ENCODE results near the gene NDUFB2. TPM values are rescaled to one million over a fixed set of nuclear protein-coding genes. Genes with fewer than 3 reads are reported as not detected.
A peak's percentile ranks its signal among the peaks of the same experiment; 100 is the strongest.

NDUFB2 gene
- total and polyA plus RNA-seq, 10 donors = 104 to 370 (median 142) TPM

DNA sequence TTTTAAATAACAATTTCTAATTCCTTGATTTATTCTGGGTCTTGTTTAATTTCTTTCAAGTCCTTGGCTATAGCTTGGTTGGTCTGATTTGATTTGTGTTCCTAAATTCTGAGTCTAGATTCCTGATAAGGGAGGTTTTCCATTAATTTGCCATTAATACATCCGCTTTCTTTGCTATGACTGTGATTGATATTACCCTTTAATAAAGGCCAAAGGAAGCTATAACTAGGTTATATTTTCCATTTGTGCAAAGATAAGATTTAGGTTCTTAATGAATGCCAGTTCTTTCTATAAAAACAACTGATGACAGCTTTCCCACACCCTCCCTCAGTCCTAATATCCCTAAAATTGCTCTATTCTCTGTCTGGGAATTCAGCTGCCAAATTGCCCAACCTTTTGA is 28.2 kb downstream of the NDUFB2 start:
- intact Hi-C loops (cut with DNase I; ENCODE audit: low total_unique reads) = loop anchor here (5.0 kb wide), 1 partner anchor 48 kb away; no protein-coding TSS in a partner anchor
- Histone ChIP-seq H3K36me3 (peaks cover 0 to 32% (median 7%) of the 10 kb centered on the region in 6 donors), H3K27ac (no peak overlapping the region), H3K4me3 (no peak overlapping the region), H3K4me1 (peaks cover 0 to 13% (median 2%) of the 10 kb centered on the region in 6 donors), H3K9me3 (no peaks in the 10 kb centered on the region), H3K27me3 (replicated peaks in 1 of 7) (no peaks in the 10 kb centered on the region)
- DNase-seq = no peak
- TF ChIP-seq, protein P1, sequence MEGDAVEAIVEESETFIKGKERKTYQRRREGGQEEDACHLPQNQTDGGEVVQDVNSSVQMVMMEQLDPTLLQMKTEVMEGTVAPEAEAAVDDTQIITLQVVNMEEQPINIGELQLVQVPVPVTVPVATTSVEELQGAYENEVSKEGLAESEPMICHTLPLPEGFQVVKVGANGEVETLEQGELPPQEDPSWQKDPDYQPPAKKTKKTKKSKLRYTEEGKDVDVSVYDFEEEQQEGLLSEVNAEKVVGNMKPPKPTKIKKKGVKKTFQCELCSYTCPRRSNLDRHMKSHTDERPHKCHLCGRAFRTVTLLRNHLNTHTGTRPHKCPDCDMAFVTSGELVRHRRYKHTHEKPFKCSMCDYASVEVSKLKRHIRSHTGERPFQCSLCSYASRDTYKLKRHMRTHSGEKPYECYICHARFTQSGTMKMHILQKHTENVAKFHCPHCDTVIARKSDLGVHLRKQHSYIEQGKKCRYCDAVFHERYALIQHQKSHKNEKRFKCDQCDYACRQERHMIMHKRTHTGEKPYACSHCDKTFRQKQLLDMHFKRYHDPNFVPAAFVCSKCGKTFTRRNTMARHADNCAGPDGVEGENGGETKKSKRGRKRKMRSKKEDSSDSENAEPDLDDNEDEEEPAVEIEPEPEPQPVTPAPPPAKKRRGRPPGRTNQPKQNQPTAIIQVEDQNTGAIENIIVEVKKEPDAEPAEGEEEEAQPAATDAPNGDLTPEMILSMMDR (IDR thresholded peaks at IDR 0.05 in 8 of 11, conservative IDR thresholded peaks at IDR 0.05 in 3 of 11) = no peak
- TF ChIP-seq POLR2AphosphoS5 (IDR thresholded peaks at IDR 0.05) = no peak
- no peak for TF ChIP-seq POLR2A (IDR thresholded peaks at IDR 0.05)
- WGBS, 5 donors = 94 to 100% (median 94%) methylated on average over 1 of the region's 1 CpG

GRCh38 chr7:140726281-140726680 is 29.8 kb downstream of the NDUFB2 start:
- Histone ChIP-seq H3K9me3 (no peaks in the 10 kb centered on the region), H3K36me3 (peaks cover 0 to 44% (median 7%) of the 10 kb centered on the region in 6 donors), H3K27me3 (replicated peaks in 1 of 7) (no peaks in the 10 kb centered on the region), H3K4me1 (peaks cover 0 to 9% (median 0%) of the 10 kb centered on the region in 6 donors), H3K27ac (no peak overlapping the region), H3K4me3 (no peak overlapping the region)
- WGBS, 5 donors = 73 to 85% (median 83%) methylated on average over 2 of the region's 2 CpGs
- intact Hi-C loops (cut with DNase I; ENCODE audit: low total_unique reads) = no loop called here
- TF ChIP-seq POLR2A (IDR thresholded peaks at IDR 0.05) = no peak
- TF ChIP-seq, protein P1 (IDR thresholded peaks at IDR 0.05 in 8 of 11, conservative IDR thresholded peaks at IDR 0.05 in 3 of 11) = peak in 1 of 11 experiments; percentile 23
- DNase-seq = no peak

GRCh38 chr7:140732416-140732815 is 35.9 kb downstream of the NDUFB2 start:
- no peaks in the 10 kb centered on the region for H3K9me3 ChIP-seq
- TF ChIP-seq, protein P1 (IDR thresholded peaks at IDR 0.05 in 8 of 11, conservative IDR thresholded peaks at IDR 0.05 in 3 of 11) = no peak
- TF ChIP-seq POLR2AphosphoS5 (IDR thresholded peaks at IDR 0.05) = no peak
- TF ChIP-seq POLR2A (IDR thresholded peaks at IDR 0.05) = no peak
- H3K4me3 ChIP-seq = no peak overlapping the region
- H3K27ac ChIP-seq = no peak overlapping the region
- no peaks in the 10 kb centered on the region for H3K4me1 ChIP-seq
- no peaks in the 10 kb centered on the region for H3K27me3 ChIP-seq (replicated peaks in 1 of 7)
- no peak for DNase-seq
- H3K36me3 ChIP-seq = peaks cover 0 to 69% (median 9%) of the 10 kb centered on the region in 6 donors
- 92 to 99% (median 96%) methylated on average over 2 of the region's 2 CpGs for WGBS, 5 donors
- intact Hi-C loops (cut with DNase I; ENCODE audit: low total_unique reads) = no loop called here

DNA sequence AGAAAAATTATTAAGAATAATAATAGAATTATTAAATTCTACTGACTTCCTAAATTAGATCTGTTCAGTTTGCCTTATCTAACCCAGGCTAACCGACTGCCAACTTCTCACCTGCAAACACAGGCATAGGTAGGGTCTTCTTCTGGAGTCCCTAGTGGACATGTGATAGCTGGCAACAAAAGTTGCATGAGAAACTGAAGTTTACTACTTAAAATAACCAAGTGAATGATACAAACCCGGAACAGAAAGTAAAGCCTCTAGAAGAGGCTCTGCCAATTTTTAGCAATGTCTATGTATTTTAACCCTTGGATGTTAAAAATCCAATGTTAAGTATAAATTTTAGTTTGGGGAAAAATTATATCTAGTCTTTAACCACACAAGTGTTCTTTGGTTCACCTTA is 37.6 kb downstream of the NDUFB2 start:
- DNase-seq = no peak
- 76 to 88% (median 88%) methylated on average over 2 of the region's 2 CpGs for WGBS, 5 donors
- Histone ChIP-seq H3K4me1 (no peaks in the 10 kb centered on the region), H3K36me3 (peaks cover 0 to 79% (median 23%) of the 10 kb centered on the region in 6 donors), H3K27me3 (replicated peaks in 1 of 7) (no peaks in the 10 kb centered on the region), H3K27ac (no peak overlapping the region), H3K9me3 (no peaks in the 10 kb centered on the region), H3K4me3 (no peak overlapping the region)
- intact Hi-C loops (cut with DNase I; ENCODE audit: low total_unique reads) = no loop called here
- TF ChIP-seq POLR2A (IDR thresholded peaks at IDR 0.05) = no peak
- no peak for TF ChIP-seq POLR2AphosphoS5 (IDR thresholded peaks at IDR 0.05)
- TF ChIP-seq, protein P1 (IDR thresholded peaks at IDR 0.05 in 8 of 11, conservative IDR thresholded peaks at IDR 0.05 in 3 of 11) = no peak

Data from spleen (tissue), 11 donors.